ENCODE results near the gene NEGR1.

GRCh38 chr1:71521655-71522264 is 760.6 kb downstream of the NEGR1 start:
- TF ChIP-seq CTCF (IDR thresholded peaks at IDR 0.05), result peak in 4 of 6 experiments; percentile 39 to 74 (median 64)
- TF ChIP-seq POLR2A (IDR thresholded peaks at IDR 0.05), result no peak

Data from Peyer's patch (tissue), 4 donors.